ENCODE results near the gene POLR2J. TPM values are rescaled to one million over a fixed set of nuclear protein-coding genes. Genes with fewer than 3 reads are reported as not detected.

Gene POLR2J
- total RNA-seq, 1 donor from 2014 or later = 20.1 TPM

DNA sequence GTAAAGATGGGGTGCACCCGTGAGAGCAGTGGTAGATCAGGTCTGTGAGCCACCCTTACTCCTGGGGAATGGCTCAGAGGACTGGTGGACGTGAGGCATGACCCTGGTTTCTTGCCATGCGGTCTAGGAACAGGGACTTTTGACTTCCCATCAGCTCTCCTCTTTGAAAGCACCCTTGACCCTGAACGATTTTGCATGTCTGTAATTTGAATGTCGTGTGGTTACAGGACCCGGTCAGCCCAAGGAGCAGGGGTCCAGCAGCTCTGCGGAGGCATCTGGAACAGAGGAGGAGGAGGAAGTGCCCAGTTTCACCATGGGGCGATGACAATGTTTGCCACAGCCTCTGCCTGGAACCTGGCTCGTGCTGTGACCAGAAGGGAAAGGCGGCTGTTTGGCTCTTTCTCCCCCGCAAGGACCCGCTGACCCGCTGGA, 53.9 kb downstream of the POLR2J start:
- Histone ChIP-seq H3K4me3 (no peak overlapping the region), H3K36me3 (peaks cover 3 to 39% of the 10 kb centered on the region in 2 donors), H3K9me3 (no peaks in the 10 kb centered on the region), H3K27me3 (no peaks in the 10 kb centered on the region), H3K4me1 (no peaks in the 10 kb centered on the region), H3K27ac (no peak overlapping the region)
- intact Hi-C loops (cut with DNase I) = no loop called here
- no peak for DNase-seq (ENCODE audit: extremely low spot score in 2 of 2)
- TF ChIP-seq POLR2AphosphoS5 (IDR thresholded peaks at IDR 0.05; ENCODE audit: insufficient read depth in 1 of 2, low read depth in 1 of 2) (no peak), POLR2A (IDR thresholded peaks at IDR 0.05) (no peak)
- TF ChIP-seq, protein P1, sequence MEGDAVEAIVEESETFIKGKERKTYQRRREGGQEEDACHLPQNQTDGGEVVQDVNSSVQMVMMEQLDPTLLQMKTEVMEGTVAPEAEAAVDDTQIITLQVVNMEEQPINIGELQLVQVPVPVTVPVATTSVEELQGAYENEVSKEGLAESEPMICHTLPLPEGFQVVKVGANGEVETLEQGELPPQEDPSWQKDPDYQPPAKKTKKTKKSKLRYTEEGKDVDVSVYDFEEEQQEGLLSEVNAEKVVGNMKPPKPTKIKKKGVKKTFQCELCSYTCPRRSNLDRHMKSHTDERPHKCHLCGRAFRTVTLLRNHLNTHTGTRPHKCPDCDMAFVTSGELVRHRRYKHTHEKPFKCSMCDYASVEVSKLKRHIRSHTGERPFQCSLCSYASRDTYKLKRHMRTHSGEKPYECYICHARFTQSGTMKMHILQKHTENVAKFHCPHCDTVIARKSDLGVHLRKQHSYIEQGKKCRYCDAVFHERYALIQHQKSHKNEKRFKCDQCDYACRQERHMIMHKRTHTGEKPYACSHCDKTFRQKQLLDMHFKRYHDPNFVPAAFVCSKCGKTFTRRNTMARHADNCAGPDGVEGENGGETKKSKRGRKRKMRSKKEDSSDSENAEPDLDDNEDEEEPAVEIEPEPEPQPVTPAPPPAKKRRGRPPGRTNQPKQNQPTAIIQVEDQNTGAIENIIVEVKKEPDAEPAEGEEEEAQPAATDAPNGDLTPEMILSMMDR (IDR thresholded peaks at IDR 0.05) = no peak

DNA sequence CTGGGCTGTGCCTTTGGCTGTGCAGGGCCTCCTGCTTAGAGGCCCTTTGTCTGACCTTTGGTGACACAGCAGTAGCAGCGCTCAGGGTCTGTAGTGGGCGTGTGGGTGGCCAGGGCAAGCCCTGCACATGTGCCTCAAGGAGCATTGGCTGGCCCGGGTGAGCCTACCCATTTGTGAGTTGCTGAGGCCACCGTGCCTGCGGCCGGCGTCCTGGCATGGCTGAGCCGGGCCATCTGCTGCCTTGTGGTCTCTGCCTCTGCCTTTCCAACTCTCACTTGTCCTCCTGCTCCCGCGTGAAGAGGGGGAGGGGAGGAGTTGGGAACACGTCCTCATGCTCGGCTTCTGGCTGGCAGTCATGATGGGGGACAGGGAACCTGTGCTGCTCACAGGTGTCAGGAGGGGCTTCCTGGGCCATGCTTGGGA, 54.6 kb downstream of the POLR2J start:
- DNase-seq (ENCODE audit: extremely low spot score in 2 of 2) = no peak
- no peak overlapping the region for H3K27ac ChIP-seq
- peaks cover 3 to 39% of the 10 kb centered on the region in 2 donors for H3K36me3 ChIP-seq
- no peaks in the 10 kb centered on the region for H3K9me3 ChIP-seq
- no peak for TF ChIP-seq POLR2A (IDR thresholded peaks at IDR 0.05)
- TF ChIP-seq, protein P1 (IDR thresholded peaks at IDR 0.05) = no peak
- TF ChIP-seq POLR2AphosphoS5 (IDR thresholded peaks at IDR 0.05; ENCODE audit: insufficient read depth in 1 of 2, low read depth in 1 of 2) = no peak
- no peaks in the 10 kb centered on the region for H3K27me3 ChIP-seq
- no peaks in the 10 kb centered on the region for H3K4me1 ChIP-seq
- intact Hi-C loops (cut with DNase I) = no loop called here
- H3K4me3 ChIP-seq = no peak overlapping the region

Small RNA genes lying within 50 kb of the gene (microRNA-seq; reads per million reads assigned to microRNA genes)
- gene MIR4467 (ENCODE audit: borderline number of aligned reads, borderline replicate concordance) (not detected), gene MIR5090 (ENCODE audit: borderline number of aligned reads, borderline replicate concordance) (not detected)

Other genes starting within 250 kb of the POLR2J start
- 8.8 TPM for gene SH2B2, start 192.1 kb downstream of the POLR2J start, total RNA-seq
- gene SPDYE6, start 122.5 kb downstream of the POLR2J start, total RNA-seq = not detected
- 17.4 TPM for gene PRKRIP1, start 82.6 kb downstream of the POLR2J start, total RNA-seq
- gene ORAI2, start 45.3 kb downstream of the POLR2J start, total RNA-seq = 15.5 TPM
- gene ALKBH4, start 14.1 kb downstream of the POLR2J start, total RNA-seq = 8.3 TPM
- 11.0 TPM for gene LRWD1, start 13.9 kb downstream of the POLR2J start, total RNA-seq
- 19.6 TPM for gene RASA4B, start 38.9 kb upstream of the POLR2J start, total RNA-seq
- gene UPK3BL2, start 64.8 kb upstream of the POLR2J start, total RNA-seq = 9.8 TPM
- not detected for gene SPDYE2, start 72.3 kb upstream of the POLR2J start, total RNA-seq
- gene POLR2J3, start 93.7 kb upstream of the POLR2J start, total RNA-seq = 28.7 TPM
- gene RASA4, start 137.8 kb upstream of the POLR2J start, total RNA-seq = 85.7 TPM
- gene UPK3BL1, start 163.9 kb upstream of the POLR2J start, total RNA-seq = 83.7 TPM
- gene SPDYE2B, start 171.4 kb upstream of the POLR2J start, total RNA-seq = not detected
- gene POLR2J2, start 192.7 kb upstream of the POLR2J start, total RNA-seq = 2.2 TPM

All from vagina (tissue), 2 donors.